COR-L47 (cell line): ENCODE measurements around the gene RPN1.

Experiments
- DNase-seq: peaks from one replicate; lab custom pipeline; 2025; lab: John Stamatoyannopoulos, UW

The RPN1 gene

DNA sequence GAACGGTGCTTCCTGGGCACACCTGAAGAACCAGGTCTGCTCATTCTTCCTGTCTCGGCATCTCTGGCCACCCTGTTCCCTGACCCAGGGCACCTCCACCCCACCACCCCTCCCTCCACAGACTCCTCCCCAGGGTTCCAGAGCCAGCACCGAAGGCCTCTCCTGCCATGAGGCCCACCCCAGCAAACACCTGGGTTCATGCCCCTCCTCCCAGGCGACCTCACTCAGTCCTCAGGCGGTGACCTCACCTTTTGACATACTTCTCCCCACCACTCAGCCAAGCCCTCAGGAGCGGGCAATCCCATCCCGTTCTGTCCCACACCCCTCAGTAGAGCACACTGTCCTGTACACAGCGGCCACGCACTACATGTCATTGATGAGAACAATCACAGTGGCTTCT lies 72.3 kb downstream of the RPN1 start:
- DNase-seq, result no peak

DNA sequence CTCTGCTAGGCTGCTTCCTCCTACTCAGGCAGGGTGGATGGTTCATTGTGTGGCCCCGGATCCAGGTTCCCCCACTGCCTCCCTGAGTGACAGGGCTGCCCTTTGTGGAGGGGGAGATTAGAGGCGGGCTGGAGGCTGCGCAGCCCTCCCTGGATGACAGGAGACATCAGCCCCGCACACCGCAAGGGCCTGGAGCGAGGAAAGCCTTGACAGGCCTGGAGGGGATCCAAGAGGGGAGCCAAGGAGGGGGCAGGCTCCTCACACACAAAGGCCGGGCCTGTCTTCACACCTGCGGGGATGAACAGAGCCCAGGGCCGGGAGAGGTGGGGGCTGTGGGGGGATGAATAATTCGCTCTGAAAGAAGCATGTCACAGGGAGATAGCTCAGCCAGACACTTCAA lies 72.9 kb downstream of the RPN1 start:
- no peak for DNase-seq

GRCh38 chr3:128576290-128576689 lies 74.3 kb downstream of the RPN1 start:
- no peak for DNase-seq

DNA sequence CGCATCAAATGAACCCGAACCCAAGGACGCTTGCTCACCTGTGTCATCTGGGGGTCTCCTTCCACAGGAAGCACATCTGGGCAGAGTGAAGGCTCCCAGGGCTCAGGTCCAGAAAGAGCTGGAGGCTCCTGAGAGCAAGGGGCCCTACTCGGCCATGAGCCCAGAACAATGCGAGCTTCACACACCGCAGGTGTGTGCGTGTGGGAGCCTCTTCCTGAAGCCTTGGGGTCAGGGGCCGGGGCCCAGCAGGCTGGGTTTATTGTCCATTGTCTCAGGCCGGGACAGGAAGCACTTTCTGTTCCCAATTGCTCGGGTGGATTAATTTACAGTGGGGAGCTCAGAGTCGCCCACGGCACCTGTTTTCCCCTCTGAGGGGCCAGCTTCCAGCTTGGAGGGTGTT lies 74.8 kb downstream of the RPN1 start:
- no peak for DNase-seq

GRCh38 chr3:128573707-128574162 lies 76.9 kb downstream of the RPN1 start:
- no peak for DNase-seq

DNA sequence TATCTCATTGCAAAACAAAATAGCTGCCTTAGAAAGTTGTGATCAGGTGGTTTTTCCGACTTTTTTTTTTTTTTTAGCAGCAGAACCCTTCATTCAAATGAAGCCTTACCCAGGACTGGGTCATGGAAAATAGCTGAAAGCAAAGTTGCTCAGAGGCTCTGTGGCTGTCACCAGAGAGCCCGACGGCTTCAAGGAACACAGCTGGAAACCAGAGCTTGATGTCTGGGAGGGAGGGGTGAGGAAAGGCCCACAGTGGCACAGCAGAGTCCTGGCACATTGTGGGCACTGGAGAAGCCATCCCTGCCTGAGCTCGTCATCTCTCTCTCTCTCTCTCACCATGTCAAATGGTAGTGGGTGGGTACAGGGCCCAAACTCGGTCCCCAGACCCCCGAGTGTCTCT lies 77.5 kb downstream of the RPN1 start:
- DNase-seq, result no peak

- DNase-seq, result no peak
Observed at GRCh38 chr3:128572644-128573105, 77.9 kb downstream of the RPN1 start.

DNA sequence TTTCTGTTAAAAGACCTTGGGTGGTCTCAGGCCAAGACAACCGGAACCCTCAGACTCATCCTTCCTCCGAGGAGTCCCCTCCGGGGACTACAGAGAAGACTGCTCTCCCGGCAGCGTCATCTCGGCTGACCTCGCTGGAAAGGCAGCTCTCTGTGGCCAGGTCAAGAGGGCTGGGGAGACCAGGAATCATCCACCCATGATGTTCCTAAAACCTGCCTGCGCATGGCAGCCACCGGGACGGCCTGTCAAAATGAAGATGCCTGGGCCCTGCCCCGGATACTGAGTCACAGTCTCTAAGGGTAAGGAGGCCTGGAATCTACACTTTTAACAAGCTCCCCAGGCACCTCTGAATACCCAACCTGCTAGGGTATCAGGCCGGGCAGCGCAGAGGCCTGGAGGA lies 78.6 kb downstream of the RPN1 start:
- DNase-seq, result no peak
